GM19025 (cell line): ENCODE results near the gene NUCB1.
"Not testable (repeated sequence)": the region's sequence is repeated elsewhere in the genome, so short reads cannot be mapped to it uniquely, and the experiment has no call there.

Source experiments
- ATAC-seq: cut with Tn5 transposase; IDR thresholded peaks from one replicate; pipeline ENCODE4 v1.9.1; 2021; ENCODE audit warnings: mild to moderate bottlenecking, low read depth, moderate library complexity; ENCODE audit not compliant: unreplicated experiment

Gene NUCB1

GRCh38 chr19:48900477-48901406 is 630 bp downstream of the NUCB1 start:
- no peak for ATAC-seq

- ATAC-seq = not testable (repeated sequence)
Measured at GRCh38 chr19:48902291-48902690, 2.2 kb downstream of the NUCB1 start.

- not testable (repeated sequence) for ATAC-seq
Measured at GRCh38 chr19:48903788-48904187, 3.7 kb downstream of the NUCB1 start.

- no peak for ATAC-seq
Measured at GRCh38 chr19:48905664-48906063, 5.6 kb downstream of the NUCB1 start.

GRCh38 chr19:48906324-48906723 is 6.2 kb downstream of the NUCB1 start:
- no peak for ATAC-seq

- no peak for ATAC-seq
Measured at GRCh38 chr19:48907671-48908070, 7.6 kb downstream of the NUCB1 start.

GRCh38 chr19:48909424-48910077 is 9.4 kb downstream of the NUCB1 start:
- ATAC-seq = not testable (repeated sequence)

GRCh38 chr19:48910803-48911202 is 10.7 kb downstream of the NUCB1 start:
- no peak for ATAC-seq

GRCh38 chr19:48913114-48913889 is 13.2 kb downstream of the NUCB1 start:
- no peak for ATAC-seq

- no peak for ATAC-seq
Measured at GRCh38 chr19:48914181-48914580, 14.1 kb downstream of the NUCB1 start.

GRCh38 chr19:48915757-48916156 is 15.6 kb downstream of the NUCB1 start:
- no peak for ATAC-seq

- no peak for ATAC-seq
Measured at GRCh38 chr19:48918071-48918470, 18.0 kb downstream of the NUCB1 start.

- ATAC-seq = no peak
Measured at GRCh38 chr19:48918801-48919247, 18.7 kb downstream of the NUCB1 start.

GRCh38 chr19:48919271-48919670 is 19.2 kb downstream of the NUCB1 start:
- not testable (repeated sequence) for ATAC-seq

GRCh38 chr19:48920949-48921348 is 20.8 kb downstream of the NUCB1 start:
- ATAC-seq = no peak

GRCh38 chr19:48921721-48922500 is 21.8 kb downstream of the NUCB1 start:
- ATAC-seq = no peak

- no peak for ATAC-seq
Measured at GRCh38 chr19:48922548-48923490, 22.7 kb downstream of the NUCB1 start.

- no peak for ATAC-seq
Measured at GRCh38 chr19:48925240-48925843, 25.2 kb downstream of the NUCB1 start.

- ATAC-seq = not testable (repeated sequence)
Measured at GRCh38 chr19:48925890-48926289, 25.8 kb downstream of the NUCB1 start.
